CD4-positive, alpha-beta T cell treated with Interferon gamma for 1 hour (primary cell): ENCODE results near the gene C4orf50.
"Not testable (repeated sequence)": the region's sequence is repeated elsewhere in the genome, so short reads cannot be mapped to it uniquely, and the experiment has no call there.

Experiments
- DNase-seq: peaks from one replicate; pipeline ENCODE4 v3.0.0-alpha.2; 2020

The C4orf50 gene

GRCh38 chr4:5965225-5965624, 53.0 kb downstream of the C4orf50 start:
- no peak for DNase-seq

GRCh38 chr4:5964030-5964429, 54.2 kb downstream of the C4orf50 start:
- DNase-seq, result no peak

GRCh38 chr4:5963611-5964010, 54.6 kb downstream of the C4orf50 start:
- no peak for DNase-seq

GRCh38 chr4:5962416-5962815, 55.8 kb downstream of the C4orf50 start:
- DNase-seq, result no peak

- no peak for DNase-seq
Observed at GRCh38 chr4:5960252-5960880, 57.9 kb downstream of the C4orf50 start.

- no peak for DNase-seq
Observed at GRCh38 chr4:5959211-5959982, 58.8 kb downstream of the C4orf50 start.

- DNase-seq, result no peak
Observed at GRCh38 chr4:5958199-5958735, 60.0 kb downstream of the C4orf50 start.

GRCh38 chr4:5957076-5957475, 61.2 kb downstream of the C4orf50 start:
- no peak for DNase-seq

- DNase-seq, result no peak
Observed at GRCh38 chr4:5956285-5957021, 61.8 kb downstream of the C4orf50 start.

- DNase-seq, result no peak
Observed at GRCh38 chr4:5955856-5956255, 62.4 kb downstream of the C4orf50 start.

GRCh38 chr4:5955201-5955821, 62.9 kb downstream of the C4orf50 start:
- no peak for DNase-seq

GRCh38 chr4:5954056-5954760, 64.0 kb downstream of the C4orf50 start:
- DNase-seq, result no peak

GRCh38 chr4:5952975-5953951, 65.0 kb downstream of the C4orf50 start:
- no peak for DNase-seq

- DNase-seq, result no peak
Observed at GRCh38 chr4:5952286-5952974, 65.8 kb downstream of the C4orf50 start.

GRCh38 chr4:5946653-5947052, 71.6 kb downstream of the C4orf50 start:
- DNase-seq, result not testable (repeated sequence)

GRCh38 chr4:5945936-5946335, 72.3 kb downstream of the C4orf50 start:
- no peak for DNase-seq

- DNase-seq, result no peak
Observed at GRCh38 chr4:5945171-5945570, 73.1 kb downstream of the C4orf50 start.

- DNase-seq, result no peak
Observed at GRCh38 chr4:5943561-5943960, 74.7 kb downstream of the C4orf50 start.

GRCh38 chr4:5942947-5943346, 75.3 kb downstream of the C4orf50 start:
- DNase-seq, result no peak

GRCh38 chr4:5941601-5942000, 76.6 kb downstream of the C4orf50 start:
- DNase-seq, result no peak
